Spleen (tissue), 7 donors: ENCODE data around the gene DLD.

Experiments used
- CTCF ChIP-seq, 11 experiments: fragments of 200-600 bp in 7 of 11; fragments of 450-650 bp in 4 of 11; sonication (generic) in 4 of 11; IDR thresholded peaks in 8 of 11; conservative IDR thresholded peaks in 3 of 11; 1 replicate in 7 of 11; 2 replicates in 4 of 11; pipeline versions ENCODE4 v1.4.0 to v1.8.0; 2016 to 2021; ENCODE audit warnings: antibody characterized with exemption in 11 of 11, inconsistent platforms in 4 of 11, mild to moderate bottlenecking in 1 of 11
- POLR2A ChIP-seq, 3 donors: fragments of 450-650 bp; IDR thresholded peaks; one replicate each; pipeline ENCODE4 v1.5.1; 2017; ENCODE audit warnings: antibody characterized with exemption in 3 of 3, mild to moderate bottlenecking in 1 of 3
- POLR2AphosphoS5 ChIP-seq, 3 donors: sonication (generic); formaldehyde crosslinking; IDR thresholded peaks; one replicate each; pipeline ENCODE4 v1.5.1; 2017; ENCODE audit warnings: antibody characterized with exemption in 3 of 3
- donor health status: DM: no; HTN: no; CAD: no; lungs with moderate emphysema.
- donor health status: DM: no; HTN: no; CAD: no.
- donor health status: DM: no; HTN: no; CAD: no.

- TF ChIP-seq POLR2A (IDR thresholded peaks at IDR 0.05), result no peak
- TF ChIP-seq CTCF (IDR thresholded peaks at IDR 0.05 in 8 of 11, conservative IDR thresholded peaks at IDR 0.05 in 3 of 11), result no peak
- TF ChIP-seq POLR2AphosphoS5 (IDR thresholded peaks at IDR 0.05), result no peak
Observed at GRCh38 chr7:107967420-107967819, 76.4 kb downstream of the DLD start.
